K562 (cell line): ENCODE measurements around the gene RNF17. TPM values are rescaled to one million over a fixed set of nuclear protein-coding genes. Genes with fewer than 3 reads are reported as not detected.
A peak's percentile ranks its signal among the peaks of the same experiment; 100 is the strongest.

Experiments used
- CEBPG ChIP-seq, 3 experiments: fragments of 200-800 bp in 1 of 3; sonication (Bioruptor generic) in 1 of 3; sonication (generic) in 1 of 3; formaldehyde crosslinking in 1 of 3; IDR thresholded peaks in 2 of 3; conservative IDR thresholded peaks in 1 of 3; 2 replicates each; pipeline versions ENCODE4 v1.6.1 to v1.8.0; 2016 to 2022; ENCODE audit warnings: missing compliant biosample characterization in 2 of 3, missing genetic modification characterization in 2 of 3, mild to moderate bottlenecking in 1 of 3, missing genetic modification reagents in 1 of 3
- COPS2 ChIP-seq: fragments of 450-650 bp; conservative IDR thresholded peaks from 2 replicates; pipeline ENCODE4 v1.6.1; 2016; ENCODE audit warnings: mild to moderate bottlenecking, moderate library complexity
- DIDO1 ChIP-seq: fragments of 450-650 bp; IDR thresholded peaks from 2 replicates; pipeline ENCODE4 v1.6.1; 2016; ENCODE audit warnings: low read depth, missing biosample characterization, missing genetic modification characterization
- DPF2 ChIP-seq: fragments of 450-650 bp; IDR thresholded peaks from 2 replicates; pipeline ENCODE4 v1.6.1; 2016
- EP400 ChIP-seq: fragments of 450-650 bp; IDR thresholded peaks from 2 replicates; pipeline ENCODE4 v1.6.1; 2017; ENCODE audit warnings: antibody characterized with exemption, mild to moderate bottlenecking, moderate library complexity
- FOXA1 ChIP-seq: fragments of 450-650 bp; IDR thresholded peaks from 2 replicates; pipeline ENCODE4 v1.6.1; 2016; ENCODE audit warnings: mild to moderate bottlenecking, borderline replicate concordance
- MTA1 ChIP-seq: fragments of 450-650 bp; IDR thresholded peaks from 2 replicates; pipeline ENCODE4 v1.6.1; 2017; ENCODE audit warnings: borderline replicate concordance
- NR3C1 ChIP-seq: sonication (generic); formaldehyde crosslinking; IDR thresholded peaks from 2 replicates; pipeline ENCODE4 v1.8.1; 2022; ENCODE audit warnings: missing genetic modification reagents
- SAFB ChIP-seq: fragments of 200-400 bp; formaldehyde crosslinking; IDR thresholded peaks from 2 replicates; pipeline ENCODE4 v1.6.1; 2017; ENCODE audit warnings: low read depth, low read length, borderline replicate concordance
- THAP12 ChIP-seq: fragments of 250-450 bp; sonication (Bioruptor Pico); IDR thresholded peaks from 2 replicates; pipeline ENCODE4 v1.9.0; 2021; ENCODE audit warnings: mild to moderate bottlenecking, inconsistent platforms
- VEZF1 ChIP-seq: fragments of 200-800 bp; sonication (Bioruptor generic); IDR thresholded peaks from 2 replicates; pipeline ENCODE4 v1.6.1; 2017; ENCODE audit warnings: missing genetic modification characterization, missing compliant biosample characterization
- ZHX1 ChIP-seq: fragments of 150-350 bp; conservative IDR thresholded peaks from 2 replicates; pipeline ENCODE4 v1.6.1; 2014; ENCODE audit warnings: low read length
- ZNF134 ChIP-seq: fragments of 250-450 bp; sonication (Bioruptor Pico); conservative IDR thresholded peaks from 2 replicates; pipeline ENCODE4 v1.4.0; 2020
- ZNF175 ChIP-seq: fragments of 200-800 bp; sonication (Bioruptor generic); IDR thresholded peaks from 2 replicates; pipeline ENCODE4 v1.6.1; 2016; ENCODE audit warnings: low read depth, mild to moderate bottlenecking, missing genetic modification characterization, missing compliant biosample characterization
- ZNF253 ChIP-seq: fragments of 250-450 bp; sonication (Bioruptor Pico); conservative IDR thresholded peaks from 2 replicates; pipeline ENCODE4 v1.6.1; 2021; ENCODE audit warnings: mild to moderate bottlenecking
- ZNF274 ChIP-seq: IDR thresholded peaks from 2 replicates; pipeline ENCODE4 v1.6.1; 2011; ENCODE audit warnings: low read depth, mild to moderate bottlenecking, low read length, moderate library complexity, borderline replicate concordance
- ZNF644 ChIP-seq: fragments of 200-800 bp; sonication (Bioruptor generic); IDR thresholded peaks from 2 replicates; pipeline ENCODE4 v1.6.1; 2016; ENCODE audit warnings: low read depth, missing genetic modification characterization, missing compliant biosample characterization
- ZNF668 ChIP-seq: fragments of 250-450 bp; sonication (Bioruptor Pico); IDR thresholded peaks from 2 replicates; pipeline ENCODE4 v1.8.0; 2022; ENCODE audit warnings: mild to moderate bottlenecking, inconsistent platforms
- polyA plus RNA-seq, 8 experiments: library from polyadenylated mRNA; depleted of rRNA in 4 of 8; stranded (reverse) in 5 of 8; unstranded in 3 of 8; fragments of >200 nt; fragmentation: Nextera tagmentation in 2 of 8; fragmentation: Illumina TruSeq in 1 of 8; extraction: Ambion mirVana in 2 of 8; extraction: Trizol in 1 of 8; gene quantifications; 2 replicates each; pipeline versions ENCODE4 v1.2.1 to v1.2.3, GENCODE V29; 2011 to 2014; ENCODE audit warnings: inconsistent platforms in 1 of 8, missing spikeins in 1 of 8
- total RNA-seq, 7 experiments: library from RNA; depleted of rRNA in 6 of 7; stranded (reverse); fragments of >200 nt in 6 of 7; fragmentation: Illumina TruSeq in 2 of 7; extraction: Trizol in 2 of 7; gene quantifications; 2 replicates each; pipeline versions ENCODE4 v1.2.1 to v1.2.3, GENCODE V29; 2011 to 2021; ENCODE audit warnings: low replicate concordance in 1 of 7

The RNF17 gene
- total and polyA plus RNA-seq, 9 of the 15 experiments (the other 6 are each of a cell fraction or from before 2014, with no cell fraction given), result 0.11 to 0.90 (median 0.58) TPM

GRCh38 chr13:24922745-24923591 lies 159.0 kb downstream of the RNF17 start (continued):
- TF ChIP-seq ZHX1 (no peak), CEBPG (CRISPR knock-in tag; IDR thresholded peaks at IDR 0.05) (no peak), CEBPG (tag; conservative IDR thresholded peaks at IDR 0.05 in 1 of 2, IDR thresholded peaks at IDR 0.05 in 1 of 2) (0 out of 4 replicates have a peak, but pooled peaks of 1 of the 2 experiments have one; percentile 19), ZNF134 (CRISPR knock-in tag) (no peak), SAFB (peak; percentile 58; the same call in 1 of the 2 replicates), ZNF253 (no peak), EP400 (peak; percentile 81; the same call in 1 of the 2 replicates), THAP12 (CRISPR knock-in tag) (no peak), DIDO1 (tag) (no peak), COPS2 (no peak), VEZF1 (peak; percentile 66), ZNF668 (CRISPR knock-in tag) (no peak), ZNF175 (CRISPR knock-in tag) (no peak), FOXA1 (no peak), MTA1 (no peak), ZNF274 (no peak), NR3C1 (no peak), ZNF644 (tag) (no peak), DPF2 (peak; percentile 66)
